H1 (cell line): ENCODE results near the gene PITPNC1. TPM values are rescaled to one million over a fixed set of nuclear protein-coding genes. Genes with fewer than 3 reads are reported as not detected.

Experiments
- CTCF ChIA-PET: fragments of 300-600 bp; sonication (Branson Sonifier 250); formaldehyde crosslinking; loops from one replicate; lab custom pipeline; 2021; ENCODE audit not compliant: partially characterized antibody; lab: Charles Lee
- POLR2A ChIA-PET: fragments of 300-600 bp; sonication (Branson Sonifier 250); formaldehyde crosslinking; loops from one replicate; lab custom pipeline; 2021; ENCODE audit warnings: inconsistent platforms; ENCODE audit not compliant: partially characterized antibody; lab: Charles Lee
- DNase-seq, 2 experiments: peaks; one replicate each; pipeline versions ENCODE4 v3.0.0 to v3.0.0-alpha.2; 2010 to 2022; ENCODE audit warnings: low spot score in 2 of 2, low read depth in 1 of 2, mixed read lengths in 1 of 2
- FAIRE-seq: peaks from 2 replicates; lab custom pipeline; 2011; peaks lifted over from hg19 to GRCh38; lab: Jason Lieb, UNC
- H2AFZ ChIP-seq: 2 replicates; pipeline ENCODE4 v1.8.1; 2012; ENCODE audit warnings: low read length, inconsistent platforms
- H2AK5ac ChIP-seq: 2 replicates; pipeline ENCODE4 v1.6.1; 2013; ENCODE audit warnings: low read depth, low read length
- H2BK120ac ChIP-seq: replicated peaks from 2 replicates; pipeline ENCODE3; 2013; ENCODE audit warnings: low read depth, low read length, inconsistent platforms
- H2BK12ac ChIP-seq: 2 replicates; pipeline ENCODE4 v1.6.1; 2013; ENCODE audit warnings: low read depth, low read length
- H2BK15ac ChIP-seq: 2 replicates; pipeline ENCODE4 v1.6.1; 2013; ENCODE audit warnings: low read length
- H2BK20ac ChIP-seq: 2 replicates; pipeline ENCODE4 v1.6.1; 2013; ENCODE audit warnings: low read length
- H2BK5ac ChIP-seq: 2 replicates; pipeline ENCODE4 v1.6.1; 2013; ENCODE audit warnings: low read depth, low read length
- H3K14ac ChIP-seq: 2 replicates; pipeline ENCODE4 v1.6.1; 2013; ENCODE audit warnings: inconsistent platforms; ENCODE audit not compliant: insufficient read length
- H3K18ac ChIP-seq: 2 replicates; pipeline ENCODE4 v1.6.1; 2013; ENCODE audit warnings: low read length; ENCODE audit errors: extremely low read depth
- H3K23ac ChIP-seq: 2 replicates; pipeline ENCODE4 v1.6.1; 2013; ENCODE audit warnings: inconsistent platforms; ENCODE audit not compliant: insufficient read length
- H3K23me2 ChIP-seq: 2 replicates; pipeline ENCODE4 v1.6.1; 2013; ENCODE audit warnings: low read depth, low read length
- H3K27ac ChIP-seq: 2 replicates; pipeline ENCODE4 v1.6.1; 2011; ENCODE audit warnings: low read depth, low read length, inconsistent platforms
- H3K27me3 ChIP-seq, 4 experiments: replicated peaks in 1 of 4; 1 replicate in 1 of 4; 2 replicates in 3 of 4; pipeline versions ENCODE4 v1.6.1 to v1.8.1; 2011 to 2013; ENCODE audit warnings: low read length in 3 of 4, mild to moderate bottlenecking in 3 of 4, inconsistent platforms in 2 of 4, mixed read lengths in 2 of 4, moderate library complexity in 1 of 4; ENCODE audit not compliant: control insufficient read depth in 3 of 4, insufficient read depth in 3 of 4; ENCODE audit errors: extremely low read depth in 1 of 4
- H3K36me3 ChIP-seq, 4 experiments: 2 replicates each; pipeline versions ENCODE4 v1.6.1 to v1.8.1; 2011 to 2013; ENCODE audit warnings: mild to moderate bottlenecking in 4 of 4, low read length in 3 of 4, moderate library complexity in 2 of 4, control low read depth in 1 of 4, inconsistent platforms in 1 of 4; ENCODE audit not compliant: insufficient read depth in 4 of 4, control insufficient read depth in 2 of 4
- H3K4ac ChIP-seq: replicated peaks from 2 replicates; pipeline ENCODE3; 2013; ENCODE audit warnings: low read length, low read depth, mixed read lengths, inconsistent platforms; ENCODE audit not compliant: insufficient read length
- H3K4me1 ChIP-seq, 4 experiments: replicated peaks in 1 of 4; 1 replicate in 1 of 4; 2 replicates in 3 of 4; pipeline versions ENCODE4 v1.6.1 to v1.8.1; 2011 to 2013; ENCODE audit warnings: low read length in 3 of 4, inconsistent platforms in 2 of 4, mixed read lengths in 1 of 4; ENCODE audit not compliant: insufficient read depth in 4 of 4, control insufficient read depth in 3 of 4
- H3K4me2 ChIP-seq, 2 experiments: 2 replicates each; pipeline versions ENCODE4 v1.6.1 to v1.8.1; 2011 to 2013; ENCODE audit warnings: low read depth in 2 of 2, low read length in 2 of 2, control low read depth in 1 of 2, inconsistent platforms in 1 of 2, mild to moderate bottlenecking in 1 of 2; ENCODE audit not compliant: insufficient read depth in 1 of 2
- H3K4me3 ChIP-seq, 4 experiments: fragments of 200-600, 300-600 bp in 1 of 4; sonication (generic), shearing (Covaris generic), sonication (Bioruptor Twin) in 1 of 4; 2 replicates each; pipeline versions ENCODE4 v1.5.1 to v1.8.1; 2011 to 2016; ENCODE audit warnings: low read length in 4 of 4, low read depth in 3 of 4, control low read depth in 2 of 4, inconsistent platforms in 2 of 4, mild to moderate bottlenecking in 2 of 4, mixed read lengths in 1 of 4, moderate library complexity in 1 of 4; ENCODE audit not compliant: insufficient read depth in 2 of 4; ENCODE audit errors: extremely low read depth in 1 of 4
- H3K56ac ChIP-seq: replicated peaks from 2 replicates; pipeline ENCODE3; 2013; ENCODE audit warnings: low read depth, mild to moderate bottlenecking, mixed read lengths, low read length, inconsistent platforms; ENCODE audit not compliant: insufficient read length
- H3K79me1 ChIP-seq: 2 replicates; pipeline ENCODE4 v1.6.1; 2013; ENCODE audit warnings: low read depth, low read length, control low read depth
- H3K79me2 ChIP-seq, 2 experiments: 2 replicates each; pipeline versions ENCODE4 v1.6.1 to v1.8.1; 2012 to 2013; ENCODE audit warnings: low read length in 2 of 2, mild to moderate bottlenecking in 2 of 2, inconsistent platforms in 1 of 2; ENCODE audit not compliant: insufficient read depth in 2 of 2, control insufficient read depth in 1 of 2
- H3K9ac ChIP-seq, 4 experiments: replicated peaks in 1 of 4; 1 replicate in 1 of 4; 2 replicates in 3 of 4; pipeline versions ENCODE4 v1.6.1 to v1.8.1; 2011 to 2013; ENCODE audit warnings: low read depth in 3 of 4, low read length in 3 of 4, control low read depth in 2 of 4, mild to moderate bottlenecking in 2 of 4, moderate library complexity in 2 of 4, inconsistent platforms in 1 of 4; ENCODE audit errors: extremely low read depth in 1 of 4
- H3K9me3 ChIP-seq, 2 experiments: 2 replicates each; pipeline versions ENCODE4 v1.6.1 to v1.8.1; 2012 to 2013; ENCODE audit warnings: mild to moderate bottlenecking in 2 of 2, moderate library complexity in 2 of 2, control low read depth in 1 of 2, inconsistent platforms in 1 of 2, low read depth in 1 of 2, low read length in 1 of 2, mixed read lengths in 1 of 2; ENCODE audit not compliant: insufficient read depth in 2 of 2
- H4K20me1 ChIP-seq, 2 experiments: replicated peaks in 1 of 2; 2 replicates each; pipeline versions ENCODE3 to v1.8.1; 2011 to 2013; ENCODE audit warnings: inconsistent platforms in 2 of 2, low read length in 2 of 2, mild to moderate bottlenecking in 1 of 2; ENCODE audit not compliant: insufficient read depth in 2 of 2, control insufficient read depth in 1 of 2
- H4K5ac ChIP-seq: 2 replicates; pipeline ENCODE4 v1.6.1; 2013; ENCODE audit warnings: low read length, low read depth, mixed read lengths, inconsistent platforms; ENCODE audit not compliant: insufficient read length
- H4K8ac ChIP-seq: 2 replicates; pipeline ENCODE4 v1.8.0; 2013; ENCODE audit warnings: mild to moderate bottlenecking, moderate library complexity, low read length, inconsistent platforms; ENCODE audit not compliant: insufficient read depth; ENCODE audit errors: extremely low read depth
- H4K91ac ChIP-seq: replicated peaks from 2 replicates; pipeline ENCODE3; 2013; ENCODE audit warnings: low read length, mixed read lengths, inconsistent platforms; ENCODE audit not compliant: insufficient read length
- CEBPB ChIP-seq: IDR thresholded peaks from 2 replicates; pipeline ENCODE4 v1.6.1; 2012; ENCODE audit warnings: low read depth, low read length
- EZH2 ChIP-seq: fragments of 200-600 bp; sonication (generic); IDR thresholded peaks from 2 replicates; pipeline ENCODE4 v1.7.1; 2012; ENCODE audit warnings: low read depth, mild to moderate bottlenecking, moderate library complexity, low read length, inconsistent platforms; ENCODE audit not compliant: severe bottlenecking
- KDM1A ChIP-seq: fragments of 200-600, 300-600 bp; sonication (generic); IDR thresholded peaks from 2 replicates; pipeline ENCODE4 v1.7.1; 2016; ENCODE audit warnings: mild to moderate bottlenecking, low read length, borderline replicate concordance
- RAD21 ChIP-seq, 2 experiments: IDR thresholded peaks in 1 of 2; conservative IDR thresholded peaks in 1 of 2; 2 replicates each; pipeline ENCODE4 v1.6.1; 2011; ENCODE audit warnings: low read depth in 2 of 2, low read length in 2 of 2, improper control_type of control experiment in 1 of 2, inconsistent platforms in 1 of 2, mild to moderate bottlenecking in 1 of 2, moderate library complexity in 1 of 2
- RBBP5 ChIP-seq: IDR thresholded peaks from 2 replicates; pipeline ENCODE4 v1.7.1; 2012; ENCODE audit warnings: low read depth, mild to moderate bottlenecking, inconsistent platforms, low read length, moderate library complexity, borderline replicate concordance
- TAF1 ChIP-seq: IDR thresholded peaks from 2 replicates; pipeline ENCODE4 v1.6.1; 2011; ENCODE audit warnings: mild to moderate bottlenecking, low read depth, low read length
- WGBS, 2 experiments: shearing (Covaris generic) in 1 of 2; methylation state at CpG; one replicate each; pipeline versions ENCODE4 v1.1.6 to v1.1.7; 2013 to 2015; ENCODE audit warnings: low lambda C conversion rate in 2 of 2, mixed read lengths in 2 of 2, inconsistent platforms in 1 of 2, low coverage in 1 of 2, missing lambda C conversion rate in 1 of 2; ENCODE audit not compliant: insufficient replicate concordance in 2 of 2, insufficient coverage in 1 of 2, insufficient read length in 1 of 2; ENCODE audit errors: extremely low coverage in 1 of 2, missing lambda C conversion rate in 1 of 2; 5-methylcytosine and 5-hydroxymethylcytosine counted together
- polyA plus RNA-seq, 7 experiments: library from polyadenylated mRNA; depleted of rRNA in 3 of 7; stranded (reverse) in 5 of 7; unstranded in 2 of 7; fragments of >200 nt in 5 of 7; fragments of 200-250 nt in 2 of 7; gene quantifications; 1 replicate in 5 of 7; 2 replicates in 1 of 7; 4 replicates in 1 of 7; pipeline versions ENCODE4 v1.2.1 to v1.2.3, GENCODE V29; 2011 to 2013; ENCODE audit warnings: missing spikeins in 2 of 7, mixed read lengths in 2 of 7
- total RNA-seq: library from RNA; stranded (reverse); fragmentation: NEBNext Ultra II Directional; extraction: Animal tissue kit (Norgen Biotek cat#: 25700); gene quantifications from 2 replicates; pipeline ENCODE4 v1.2.1, GENCODE V29; 2021

The PITPNC1 gene
- total and polyA plus RNA-seq, 2 of the 8 experiments (the other 6 are each of a cell fraction or from before 2014, with no cell fraction given), result 17.6 to 54.7 TPM

DNA sequence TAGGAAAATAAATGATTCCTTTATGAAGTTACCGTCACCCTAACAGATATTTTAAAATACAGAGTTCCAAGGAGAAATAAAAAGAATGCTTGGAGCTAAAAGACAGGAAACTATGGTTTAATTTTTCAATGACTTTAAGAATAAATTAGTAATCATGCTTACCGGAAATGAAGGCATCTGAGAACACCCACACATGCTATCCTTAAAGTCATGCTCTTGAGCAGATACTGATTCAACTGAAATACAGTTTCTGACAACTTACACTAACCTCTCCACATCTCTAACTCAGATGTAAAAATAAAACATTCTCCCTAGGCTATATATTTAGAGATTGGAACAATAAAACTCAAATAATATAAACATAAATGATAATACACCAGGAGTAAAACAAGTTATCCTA lies 18.5 kb upstream of the PITPNC1 start:
- Histone ChIP-seq H4K91ac (no peak overlapping the region), H3K23me2 (no peaks in the 10 kb centered on the region), H3K4me3 (no peak overlapping the region), H3K79me1 (no peaks in the 10 kb centered on the region; the same call in 1 of the 2 replicates), H3K18ac (no peak overlapping the region), H3K27ac (no peak overlapping the region), H3K4me1 (peaks cover 0 to 6% (median 3%) of the 10 kb centered on the region in 4 experiments; a peak in 1 of 7 replicates), H2BK15ac (no peak overlapping the region), H3K36me3 (peaks cover 2 to 44% (median 13%) of the 10 kb centered on the region in 4 experiments; a peak in 6 of 8 replicates), H3K27me3 (no peaks in the 10 kb centered on the region), H3K14ac (no peak overlapping the region), H3K9me3 (no peaks in the 10 kb centered on the region), H2AFZ (no peak overlapping the region), H3K56ac (no peak overlapping the region), H4K5ac (no peak overlapping the region), H4K20me1 (peaks cover 0 to 4% of the 10 kb centered on the region in 2 experiments), H3K4ac (no peak overlapping the region), H3K79me2 (peaks cover 15 to 68% of the 10 kb centered on the region in 2 experiments), H2BK120ac (no peak overlapping the region), H2BK5ac (no peak overlapping the region), H4K8ac (no peak overlapping the region), H3K4me2 (no peak overlapping the region)
- 92% methylated on average over 2 of the region's 2 CpGs; no CpG with 5 or more reads in 1 of the 2 experiments for WGBS, 2 experiments
- no peak for DNase-seq
- FAIRE-seq, result no peak
- ChIA-PET CTCF (interaction anchor here (0.9 to 3.3 kb wide), 2 partner anchors 9 to 17 kb away, joined by 3 to 17 read pairs; no protein-coding TSS in a partner anchor), POLR2A (no interaction called here)
- TF ChIP-seq EZH2 (no peak), TAF1 (no peak), RBBP5 (no peak), RAD21 (IDR thresholded peaks at IDR 0.05 in 1 of 2, conservative IDR thresholded peaks at IDR 0.05 in 1 of 2; ENCODE audit: low read depth in 2 of 2, low read length in 2 of 2) (no peak), KDM1A (no peak), CEBPB (no peak)
- TF ChIP-seq, all 59 proteins: peak for 0
- Histone ChIP-seq H2AK5ac (no peak overlapping the region), H3K23ac (no peak overlapping the region), H2BK12ac (no peak overlapping the region), H3K9ac (no peak overlapping the region), H2BK20ac (no peak overlapping the region)
